ENCODE measurements around the gene DTNB. TPM values are rescaled to one million over a fixed set of nuclear protein-coding genes. Genes with fewer than 3 reads are reported as not detected.

DTNB gene
- total and polyA plus RNA-seq, 2 experiments from 2014 or later, result 10.3 to 13.9 TPM

- Histone ChIP-seq H3K4me1 (ENCODE audit: insufficient read depth) (no peaks in the 10 kb centered on the region), H3K27me3 (no peaks in the 10 kb centered on the region), H3K9me3 (ENCODE audit: low read depth) (no peaks in the 10 kb centered on the region), H3K4me3 (no peak overlapping the region), H4K20me1 (ENCODE audit: insufficient read depth, poor library complexity, severe bottlenecking) (no peaks in the 10 kb centered on the region), H2AFZ (no peak overlapping the region), H3K4me2 (no peak overlapping the region), H3K27ac (no peak overlapping the region), H3K36me3 (replicated peaks; ENCODE audit: insufficient read depth, low read depth) (no peaks in the 10 kb centered on the region), H3K9me2 (replicated peaks; ENCODE audit: insufficient read depth) (no peaks in the 10 kb centered on the region), H3K79me2 (no peaks in the 10 kb centered on the region)
- TF ChIP-seq EZH2phosphoT487 (IDR thresholded peaks at IDR 0.05; ENCODE audit: low read depth, severe bottlenecking, unreplicated experiment) (no peak), EZH2 (IDR thresholded peaks at IDR 0.05; ENCODE audit: borderline replicate concordance) (no peak)
- TF ChIP-seq, protein P1, sequence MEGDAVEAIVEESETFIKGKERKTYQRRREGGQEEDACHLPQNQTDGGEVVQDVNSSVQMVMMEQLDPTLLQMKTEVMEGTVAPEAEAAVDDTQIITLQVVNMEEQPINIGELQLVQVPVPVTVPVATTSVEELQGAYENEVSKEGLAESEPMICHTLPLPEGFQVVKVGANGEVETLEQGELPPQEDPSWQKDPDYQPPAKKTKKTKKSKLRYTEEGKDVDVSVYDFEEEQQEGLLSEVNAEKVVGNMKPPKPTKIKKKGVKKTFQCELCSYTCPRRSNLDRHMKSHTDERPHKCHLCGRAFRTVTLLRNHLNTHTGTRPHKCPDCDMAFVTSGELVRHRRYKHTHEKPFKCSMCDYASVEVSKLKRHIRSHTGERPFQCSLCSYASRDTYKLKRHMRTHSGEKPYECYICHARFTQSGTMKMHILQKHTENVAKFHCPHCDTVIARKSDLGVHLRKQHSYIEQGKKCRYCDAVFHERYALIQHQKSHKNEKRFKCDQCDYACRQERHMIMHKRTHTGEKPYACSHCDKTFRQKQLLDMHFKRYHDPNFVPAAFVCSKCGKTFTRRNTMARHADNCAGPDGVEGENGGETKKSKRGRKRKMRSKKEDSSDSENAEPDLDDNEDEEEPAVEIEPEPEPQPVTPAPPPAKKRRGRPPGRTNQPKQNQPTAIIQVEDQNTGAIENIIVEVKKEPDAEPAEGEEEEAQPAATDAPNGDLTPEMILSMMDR (IDR thresholded peaks at IDR 0.05; ENCODE audit: poor library complexity), result no peak
- WGBS (ENCODE audit: low lambda C conversion rate, missing lambda C conversion rate), result 92% methylated on average over 2 of the region's 2 CpGs
- no peak for DNase-seq (ENCODE audit: low spot score)
Measured at GRCh38 chr2:25632396-25632795, 41.0 kb downstream of the DTNB start.

DNA sequence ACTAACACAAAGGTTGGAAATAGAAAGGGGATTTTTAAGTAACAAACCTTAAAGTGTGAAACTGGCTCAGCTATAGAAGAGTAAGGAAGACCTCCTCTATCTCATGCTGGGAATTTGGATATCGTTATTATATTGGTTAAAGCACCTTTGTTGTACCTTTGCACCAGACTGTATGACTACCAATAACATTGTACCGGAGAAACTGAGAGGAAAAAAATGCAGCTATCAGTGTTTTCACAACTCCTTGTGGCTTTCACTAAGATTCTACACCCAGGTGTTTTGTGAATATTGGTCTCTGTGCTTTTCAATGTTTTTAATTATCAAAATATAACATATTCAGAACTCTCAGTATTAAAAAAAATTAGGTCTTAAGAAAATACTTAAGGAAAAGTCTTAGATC lies 48.7 kb downstream of the DTNB start:
- H3K9me3 ChIP-seq (ENCODE audit: low read depth), result no peaks in the 10 kb centered on the region
- H3K4me1 ChIP-seq (ENCODE audit: insufficient read depth), result no peaks in the 10 kb centered on the region
- DNase-seq (ENCODE audit: low spot score), result no peak
- no peak overlapping the region for H2AFZ ChIP-seq
- 91% methylated on average over 2 of the region's 2 CpGs for WGBS (ENCODE audit: low lambda C conversion rate, missing lambda C conversion rate)
- H3K4me3 ChIP-seq, result no peak overlapping the region
- no peak overlapping the region for H3K4me2 ChIP-seq
- no peak for TF ChIP-seq EZH2phosphoT487 (IDR thresholded peaks at IDR 0.05; ENCODE audit: low read depth, severe bottlenecking, unreplicated experiment)
- TF ChIP-seq, protein P1 (IDR thresholded peaks at IDR 0.05; ENCODE audit: poor library complexity), result no peak
- TF ChIP-seq EZH2 (IDR thresholded peaks at IDR 0.05; ENCODE audit: borderline replicate concordance), result no peak
- no peak overlapping the region for H3K27ac ChIP-seq
- H3K27me3 ChIP-seq, result no peaks in the 10 kb centered on the region
- H3K79me2 ChIP-seq, result no peaks in the 10 kb centered on the region
- no peaks in the 10 kb centered on the region for H3K9me2 ChIP-seq (replicated peaks; ENCODE audit: insufficient read depth)
- no peaks in the 10 kb centered on the region for H3K36me3 ChIP-seq (replicated peaks; ENCODE audit: insufficient read depth, low read depth)
- no peaks in the 10 kb centered on the region for H4K20me1 ChIP-seq (ENCODE audit: insufficient read depth, poor library complexity, severe bottlenecking)

DNA sequence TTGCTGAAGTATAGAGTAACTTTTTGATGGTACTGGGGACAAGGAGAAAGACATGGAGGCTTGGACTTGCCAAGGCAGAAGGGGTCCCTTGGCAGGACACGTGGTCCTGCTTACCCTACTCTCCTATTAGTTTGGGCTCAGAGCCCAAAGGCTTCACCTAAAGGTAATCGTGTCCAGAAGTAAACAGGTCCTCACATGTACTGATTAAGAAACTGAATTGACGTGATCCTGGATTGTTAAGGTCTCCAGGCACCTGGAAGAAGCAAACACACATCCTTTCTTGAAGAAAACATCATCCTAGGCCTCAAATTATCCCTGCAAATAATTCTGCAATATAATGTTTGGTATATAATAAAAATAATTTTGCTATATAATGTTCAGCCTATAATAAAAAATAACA lies 50.0 kb downstream of the DTNB start:
- no peaks in the 10 kb centered on the region for H3K9me3 ChIP-seq (ENCODE audit: low read depth)
- no peaks in the 10 kb centered on the region for H3K9me2 ChIP-seq (replicated peaks; ENCODE audit: insufficient read depth)
- TF ChIP-seq, protein P1 (IDR thresholded peaks at IDR 0.05; ENCODE audit: poor library complexity), result no peak
- no peak for TF ChIP-seq EZH2phosphoT487 (IDR thresholded peaks at IDR 0.05; ENCODE audit: low read depth, severe bottlenecking, unreplicated experiment)
- TF ChIP-seq EZH2 (IDR thresholded peaks at IDR 0.05; ENCODE audit: borderline replicate concordance), result no peak
- no peaks in the 10 kb centered on the region for H4K20me1 ChIP-seq (ENCODE audit: insufficient read depth, poor library complexity, severe bottlenecking)
- no peak overlapping the region for H2AFZ ChIP-seq
- H3K4me2 ChIP-seq, result no peak overlapping the region
- no peak for DNase-seq (ENCODE audit: low spot score)
- peaks cover 2% of the 10 kb centered on the region for H3K4me1 ChIP-seq (ENCODE audit: insufficient read depth)
- H3K27ac ChIP-seq, result no peak overlapping the region
- no peaks in the 10 kb centered on the region for H3K79me2 ChIP-seq
- H3K27me3 ChIP-seq, result no peaks in the 10 kb centered on the region
- H3K36me3 ChIP-seq (replicated peaks; ENCODE audit: insufficient read depth, low read depth), result no peaks in the 10 kb centered on the region
- H3K4me3 ChIP-seq, result no peak overlapping the region
- 93% methylated on average over 3 of the region's 3 CpGs for WGBS (ENCODE audit: low lambda C conversion rate, missing lambda C conversion rate)

DNA sequence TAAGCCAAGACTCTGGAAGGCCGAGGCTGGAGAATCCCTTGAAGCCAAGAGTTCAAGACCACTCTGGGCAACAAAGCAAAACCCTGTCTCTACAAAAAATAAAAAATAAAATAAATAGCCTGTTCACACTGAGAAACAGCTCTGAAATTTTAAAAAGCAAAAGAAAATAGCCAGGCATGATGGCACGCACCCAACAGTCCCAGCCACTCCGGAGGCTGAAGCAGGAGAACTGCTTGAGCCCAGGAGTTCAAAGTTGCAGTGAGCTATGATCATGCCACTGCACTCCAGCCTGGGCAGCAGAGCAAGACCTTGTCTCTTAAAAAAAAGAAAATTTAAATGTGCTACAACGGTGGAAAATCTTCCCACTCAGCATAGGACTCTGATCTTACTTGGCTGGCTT lies 52.7 kb downstream of the DTNB start:
- no peak overlapping the region for H3K4me3 ChIP-seq
- H3K9me3 ChIP-seq (ENCODE audit: low read depth), result no peaks in the 10 kb centered on the region
- H3K36me3 ChIP-seq (replicated peaks; ENCODE audit: insufficient read depth, low read depth), result no peaks in the 10 kb centered on the region
- no peak for DNase-seq (ENCODE audit: low spot score)
- no peak for TF ChIP-seq EZH2phosphoT487 (IDR thresholded peaks at IDR 0.05; ENCODE audit: low read depth, severe bottlenecking, unreplicated experiment)
- TF ChIP-seq EZH2 (IDR thresholded peaks at IDR 0.05; ENCODE audit: borderline replicate concordance), result no peak
- TF ChIP-seq, protein P1 (IDR thresholded peaks at IDR 0.05; ENCODE audit: poor library complexity), result no peak
- H3K4me1 ChIP-seq (ENCODE audit: insufficient read depth), result peaks cover 16% of the 10 kb centered on the region
- H3K27me3 ChIP-seq, result no peaks in the 10 kb centered on the region
- H3K9me2 ChIP-seq (replicated peaks; ENCODE audit: insufficient read depth), result no peaks in the 10 kb centered on the region
- H4K20me1 ChIP-seq (ENCODE audit: insufficient read depth, poor library complexity, severe bottlenecking), result no peaks in the 10 kb centered on the region
- no peak overlapping the region for H2AFZ ChIP-seq
- no peak overlapping the region for H3K27ac ChIP-seq
- no peaks in the 10 kb centered on the region for H3K79me2 ChIP-seq
- no peak overlapping the region for H3K4me2 ChIP-seq
- WGBS (ENCODE audit: low lambda C conversion rate, missing lambda C conversion rate), result 80% methylated on average over 4 of the region's 4 CpGs
